DMS53 (cell line): ENCODE data around the gene SAPCD2.

Source experiments
- DNase-seq: peaks from one replicate; lab custom pipeline; 2025; lab: John Stamatoyannopoulos, UW

Gene SAPCD2

GRCh38 chr9:137017791-137018497 is 52.4 kb downstream of the SAPCD2 start:
- no peak for DNase-seq

- DNase-seq = no peak
These were observed 53.3 kb downstream of the SAPCD2 start for GRCh38 chr9:137017071-137017470.

- no peak for DNase-seq
These were observed 53.9 kb downstream of the SAPCD2 start for GRCh38 chr9:137016436-137016835.

- DNase-seq = no peak
These were observed 54.4 kb downstream of the SAPCD2 start for GRCh38 chr9:137015976-137016375.

GRCh38 chr9:137015540-137015930 is 54.8 kb downstream of the SAPCD2 start:
- no peak for DNase-seq

- no peak for DNase-seq
These were observed 55.4 kb downstream of the SAPCD2 start for GRCh38 chr9:137014776-137015539.

DNA sequence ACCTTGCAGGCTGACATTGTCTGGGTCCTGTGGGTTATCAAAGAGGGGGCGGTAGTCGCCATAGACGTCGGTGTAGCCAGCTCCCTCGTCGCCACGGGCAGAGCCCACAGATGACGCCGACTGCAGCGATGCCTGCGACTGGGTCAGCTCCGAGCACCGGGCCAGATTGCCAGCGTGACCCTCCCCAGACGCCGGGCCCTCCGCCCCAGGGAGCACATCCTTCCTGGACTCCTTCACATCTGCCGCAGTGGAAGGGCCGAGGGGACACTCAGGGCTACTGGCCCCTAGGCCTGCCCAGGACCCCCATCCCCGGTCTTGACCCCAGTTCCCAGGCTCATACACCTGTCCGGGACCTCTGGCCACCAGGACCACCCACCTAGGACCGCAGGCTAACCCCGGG is 56.2 kb downstream of the SAPCD2 start:
- no peak for DNase-seq

DNA sequence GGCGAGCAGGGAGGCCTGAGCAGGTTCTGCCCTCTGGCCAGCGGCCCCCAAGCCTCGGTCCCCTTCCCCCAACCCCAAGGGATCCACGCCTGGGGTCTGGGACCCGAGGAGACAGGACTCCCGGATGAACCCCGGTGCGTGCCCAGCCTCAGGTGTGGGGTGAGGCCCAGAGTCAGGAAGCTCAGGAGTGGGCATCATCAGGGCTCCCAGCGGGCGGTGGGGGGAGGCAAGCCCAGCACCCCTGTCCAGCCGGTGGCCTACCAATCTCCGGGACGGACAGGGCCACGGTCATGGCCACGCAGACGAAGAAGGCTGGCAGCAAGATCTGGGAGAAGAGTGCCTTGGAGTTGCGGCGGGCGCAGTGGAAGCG is 56.8 kb downstream of the SAPCD2 start:
- no peak for DNase-seq

- no peak for DNase-seq
These were observed 57.4 kb downstream of the SAPCD2 start for GRCh38 chr9:137012694-137013570.
